ENCODE data around the gene NFIC.
"Not testable (repeated sequence)": the region's sequence is repeated elsewhere in the genome, so short reads cannot be mapped to it uniquely, and the experiment has no call there.

Gene NFIC

DNA sequence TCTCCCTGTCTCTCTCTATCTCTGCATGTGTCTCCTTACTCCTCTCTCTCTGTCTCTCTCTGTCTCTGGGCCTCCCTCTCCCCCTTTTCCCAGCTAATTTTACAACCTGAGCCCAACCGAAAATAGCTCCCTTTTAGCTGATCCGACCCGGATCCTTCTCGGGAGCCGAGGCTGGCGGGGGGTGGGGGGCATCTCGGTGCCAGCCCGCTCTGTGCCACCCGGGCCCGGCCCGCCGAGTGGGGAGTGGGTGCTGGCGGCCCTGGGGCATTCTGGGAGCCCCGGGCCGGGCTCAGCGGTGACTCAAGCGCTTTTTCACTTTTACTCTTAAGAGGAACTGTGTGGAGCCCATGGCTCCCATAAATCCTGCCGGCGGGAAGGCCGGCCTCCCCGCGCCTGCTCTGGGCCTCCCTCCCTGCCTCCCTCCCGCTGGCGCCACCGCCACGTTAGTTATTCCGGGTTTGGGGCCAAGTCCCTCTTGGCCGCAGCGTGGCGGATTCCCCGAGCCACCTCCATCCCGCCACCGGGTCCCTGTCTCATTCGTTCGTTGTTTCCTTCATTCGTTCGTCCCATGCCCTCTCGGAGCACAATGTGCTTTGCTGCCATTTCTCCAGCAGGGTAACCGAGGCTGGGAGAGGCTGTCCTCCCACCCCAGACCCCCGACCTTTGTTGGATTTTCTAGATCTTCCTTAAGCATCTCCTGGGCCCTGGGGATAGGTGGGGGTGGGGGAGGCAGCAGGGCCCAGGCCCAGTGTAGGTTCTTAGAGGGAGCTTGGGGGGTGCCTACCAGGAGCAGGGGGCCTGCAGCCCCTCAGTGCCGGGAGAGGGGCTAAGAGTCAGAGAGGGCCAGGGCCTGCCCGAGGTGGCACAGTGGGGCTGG, 3.2 kb downstream of the NFIC start:
- Histone ChIP-seq H3K27ac (ENCODE audit: low read depth, low read length) (peak overlapping the region; percentile 100), H3K4me3 (ENCODE audit: low read depth in 1 of 2, low read length in 2 of 2) (peak overlapping the region; percentile 43 to 85), H3K36me3 (ENCODE audit: insufficient read depth, low read length) (peaks cover 5% of the 10 kb centered on the region), H3K9me3 (ENCODE audit: low read length) (no peaks in the 10 kb centered on the region), H3K4me1 (ENCODE audit: insufficient read depth, low read length) (peaks cover 73% of the 10 kb centered on the region), H3K9ac (ENCODE audit: low read length) (peak overlapping the region; percentile 100), H3K27me3 (ENCODE audit: control insufficient read depth in 1 of 2, insufficient read depth in 2 of 2, low read length in 2 of 2) (no peaks in the 10 kb centered on the region)

DNA sequence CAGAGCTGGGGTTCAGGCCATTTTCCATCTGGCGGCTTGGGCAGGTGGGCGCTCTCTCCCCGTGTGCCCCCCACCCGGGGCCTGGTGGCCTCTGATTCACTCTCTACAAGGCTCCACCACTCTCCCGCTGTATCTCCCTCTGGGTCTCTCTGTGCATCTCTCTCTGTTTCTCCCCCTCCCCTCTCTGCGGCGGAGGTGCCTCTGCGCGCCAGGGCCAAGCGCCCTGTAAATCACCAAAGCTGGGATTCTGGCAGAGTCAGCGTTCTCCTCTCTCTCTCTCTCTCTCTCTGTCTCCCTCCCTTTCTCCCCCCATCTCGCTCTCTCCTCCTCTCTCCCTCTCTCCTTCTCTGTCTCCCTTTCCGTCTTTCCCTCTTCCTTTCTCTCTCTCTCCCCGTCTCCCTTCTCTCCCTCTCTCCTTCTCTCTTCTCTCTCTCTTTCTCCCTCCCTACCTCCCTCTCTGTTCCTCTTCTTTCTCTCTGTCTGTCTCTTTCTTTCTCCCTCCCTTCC, 3.9 kb downstream of the NFIC start:
- H3K4me1 ChIP-seq (ENCODE audit: insufficient read depth, low read length), result peaks cover 73% of the 10 kb centered on the region
- no peaks in the 10 kb centered on the region for H3K27me3 ChIP-seq (ENCODE audit: control insufficient read depth in 1 of 2, insufficient read depth in 2 of 2, low read length in 2 of 2)
- H3K9ac ChIP-seq (ENCODE audit: low read length), result peak overlapping the region; percentile 80

DNA sequence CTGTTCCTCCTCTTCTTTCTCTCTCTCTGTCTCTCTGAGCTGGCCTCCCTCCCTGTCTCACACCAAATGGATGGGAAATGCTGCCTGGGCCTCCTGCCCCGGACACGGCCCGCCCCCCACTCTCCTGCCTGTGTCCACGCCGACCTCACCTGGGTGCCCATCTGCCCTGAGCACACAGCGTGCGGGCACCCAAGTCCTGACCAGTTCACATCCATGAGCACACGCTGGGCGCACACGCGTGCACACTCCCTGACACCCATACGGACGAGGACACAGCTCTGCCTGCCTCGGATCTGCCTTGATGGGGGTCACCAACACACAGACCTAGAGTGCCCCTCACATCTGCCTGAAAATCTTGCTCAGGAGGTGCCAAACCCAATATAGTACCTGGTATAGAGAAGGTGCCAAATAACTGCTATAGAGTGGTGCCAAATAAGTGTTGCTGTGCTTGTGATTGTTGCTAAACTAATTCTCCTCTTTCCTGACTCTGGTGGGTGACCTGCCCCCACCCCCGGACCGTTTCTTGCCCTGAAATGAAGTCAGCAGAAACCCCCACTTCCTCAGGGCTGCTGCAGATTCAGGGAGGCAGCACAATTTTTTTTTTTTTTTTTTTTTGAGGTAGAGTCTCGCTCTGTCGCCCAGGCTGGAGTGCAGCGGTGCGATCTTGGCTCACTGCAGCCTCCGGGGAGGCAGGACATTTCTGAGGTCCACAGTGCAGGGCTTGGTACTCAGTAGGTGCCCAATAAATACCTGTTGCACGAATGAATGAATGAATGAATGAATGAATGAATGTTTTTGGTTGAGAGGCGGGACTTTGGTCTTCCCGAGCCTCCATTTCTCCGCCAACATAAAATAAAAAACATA, 4.6 kb downstream of the NFIC start:
- no peaks in the 10 kb centered on the region for H3K27me3 ChIP-seq (ENCODE audit: control insufficient read depth in 1 of 2, insufficient read depth in 2 of 2, low read length in 2 of 2)
- peaks cover 5% of the 10 kb centered on the region for H3K36me3 ChIP-seq (ENCODE audit: insufficient read depth, low read length)
- peak overlapping the region; percentile 100 for H3K27ac ChIP-seq (ENCODE audit: low read depth, low read length)
- peak overlapping the region; percentile 42 to 85 for H3K4me3 ChIP-seq (ENCODE audit: low read depth in 1 of 2, low read length in 2 of 2)
- H3K9ac ChIP-seq (ENCODE audit: low read length), result peak overlapping the region; percentile 80
- H3K9me3 ChIP-seq (ENCODE audit: low read length), result no peaks in the 10 kb centered on the region
- H3K4me1 ChIP-seq (ENCODE audit: insufficient read depth, low read length), result peaks cover 75% of the 10 kb centered on the region

More for the DNA sequence above, 3.9 kb downstream of the NFIC start:
- Histone ChIP-seq H3K4me3 (ENCODE audit: low read depth in 1 of 2, low read length in 2 of 2) (peak overlapping the region; percentile 42 to 85), H3K27ac (ENCODE audit: low read depth, low read length) (peak overlapping the region; percentile 100), H3K9me3 (ENCODE audit: low read length) (no peaks in the 10 kb centered on the region), H3K36me3 (ENCODE audit: insufficient read depth, low read length) (peaks cover 5% of the 10 kb centered on the region)

DNA sequence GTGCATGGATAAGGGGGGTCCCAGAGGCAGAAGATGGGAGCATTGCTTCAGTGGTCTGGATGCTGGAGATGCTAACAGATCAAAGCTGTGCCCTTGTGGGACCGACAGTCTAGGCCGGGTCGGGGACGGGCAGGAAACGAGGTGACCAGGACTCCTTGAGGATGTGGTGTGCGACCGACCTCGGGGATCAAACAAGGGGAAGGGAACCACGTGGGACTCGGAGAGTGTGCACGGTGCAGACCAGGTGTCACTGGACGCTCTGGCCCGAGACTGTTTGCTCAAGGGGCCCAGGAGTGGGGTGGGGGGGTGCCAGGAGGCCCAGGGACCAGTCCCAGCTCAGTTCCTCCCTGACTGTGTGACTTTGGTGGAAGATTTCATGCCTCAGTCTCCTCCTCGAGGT, 6.0 kb downstream of the NFIC start:
- Histone ChIP-seq H3K36me3 (ENCODE audit: insufficient read depth, low read length) (peaks cover 5% of the 10 kb centered on the region), H3K9me3 (ENCODE audit: low read length) (no peaks in the 10 kb centered on the region), H3K27me3 (ENCODE audit: control insufficient read depth in 1 of 2, insufficient read depth in 2 of 2, low read length in 2 of 2) (no peaks in the 10 kb centered on the region), H3K4me3 (ENCODE audit: low read depth in 1 of 2, low read length in 2 of 2) (no peak overlapping the region), H3K4me1 (ENCODE audit: insufficient read depth, low read length) (peaks cover 78% of the 10 kb centered on the region), H3K9ac (ENCODE audit: low read length) (no peak overlapping the region), H3K27ac (ENCODE audit: low read depth, low read length) (no peak overlapping the region)

DNA sequence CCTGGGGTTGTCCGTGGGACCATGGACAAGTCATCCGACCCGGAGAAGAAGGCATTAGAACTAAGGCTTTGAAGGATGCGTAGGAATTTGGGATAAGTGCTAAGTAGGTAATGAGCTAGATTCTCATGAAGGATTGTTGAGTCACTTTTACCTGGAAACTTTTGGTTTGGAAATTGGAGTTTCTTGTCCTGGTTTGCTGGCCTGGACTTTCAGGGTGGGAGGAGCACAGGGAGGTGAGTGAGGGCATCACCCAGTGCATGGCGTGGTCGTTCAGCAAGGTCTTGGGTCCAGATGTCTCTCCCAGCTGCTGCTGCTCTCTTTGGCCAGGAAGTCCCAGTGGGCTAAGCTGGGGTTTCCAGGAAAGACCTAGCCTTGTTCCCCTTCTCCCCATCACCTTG, 7.6 kb downstream of the NFIC start:
- Histone ChIP-seq H3K36me3 (ENCODE audit: insufficient read depth, low read length) (peaks cover 5% of the 10 kb centered on the region), H3K27me3 (ENCODE audit: control insufficient read depth in 1 of 2, insufficient read depth in 2 of 2, low read length in 2 of 2) (no peaks in the 10 kb centered on the region), H3K4me3 (ENCODE audit: low read depth in 1 of 2, low read length in 2 of 2) (no peak overlapping the region), H3K9ac (ENCODE audit: low read length) (no peak overlapping the region), H3K4me1 (ENCODE audit: insufficient read depth, low read length) (peaks cover 70% of the 10 kb centered on the region), H3K9me3 (ENCODE audit: low read length) (no peaks in the 10 kb centered on the region), H3K27ac (ENCODE audit: low read depth, low read length) (peak overlapping the region; percentile 81)

DNA sequence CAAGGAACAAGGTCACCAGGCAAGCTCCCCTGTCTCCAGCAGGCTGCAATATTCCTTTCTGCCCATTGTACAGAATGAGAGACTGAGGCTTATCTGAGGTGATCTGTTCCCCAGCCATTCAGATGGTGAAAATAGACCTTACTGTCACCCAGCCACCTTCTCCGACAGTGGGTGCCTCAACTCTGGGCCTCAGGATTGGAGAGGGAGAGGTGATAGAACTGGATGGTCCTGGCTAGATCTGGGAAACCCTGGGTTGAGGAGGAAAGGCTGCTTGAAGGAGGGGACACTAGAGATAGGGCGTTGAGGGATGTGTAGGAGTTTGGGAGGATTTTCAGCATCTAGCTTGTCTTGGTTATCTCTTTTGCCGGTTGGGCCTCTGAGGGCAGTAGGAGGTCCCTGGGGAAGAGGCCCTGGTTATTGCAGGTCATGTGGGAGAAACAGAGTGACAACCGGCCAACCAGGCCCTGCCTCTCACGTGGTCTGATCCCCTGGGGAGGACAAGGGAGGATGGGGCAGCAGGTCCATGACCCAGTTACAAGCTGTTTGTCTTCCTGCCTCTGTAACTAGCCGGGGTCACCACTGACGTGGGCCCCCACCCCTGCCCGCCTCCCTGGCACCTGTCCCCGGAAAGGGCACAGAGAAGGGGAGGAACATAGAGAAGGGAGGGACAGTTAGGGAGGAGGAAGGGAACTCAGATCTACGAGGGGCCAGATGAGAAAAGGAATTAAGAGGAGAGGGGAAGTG, 8.2 kb downstream of the NFIC start:
- peaks cover 67% of the 10 kb centered on the region for H3K4me1 ChIP-seq (ENCODE audit: insufficient read depth, low read length)
- H3K4me3 ChIP-seq (ENCODE audit: low read depth in 1 of 2, low read length in 2 of 2), result peak overlapping the region in 1 of 2 donors; percentile 21
- H3K9me3 ChIP-seq (ENCODE audit: low read length), result no peaks in the 10 kb centered on the region
- H3K36me3 ChIP-seq (ENCODE audit: insufficient read depth, low read length), result peaks cover 5% of the 10 kb centered on the region
- H3K27ac ChIP-seq (ENCODE audit: low read depth, low read length), result peak overlapping the region; percentile 81
- no peaks in the 10 kb centered on the region for H3K27me3 ChIP-seq (ENCODE audit: control insufficient read depth in 1 of 2, insufficient read depth in 2 of 2, low read length in 2 of 2)
- H3K9ac ChIP-seq (ENCODE audit: low read length), result peak overlapping the region; percentile 46

DNA sequence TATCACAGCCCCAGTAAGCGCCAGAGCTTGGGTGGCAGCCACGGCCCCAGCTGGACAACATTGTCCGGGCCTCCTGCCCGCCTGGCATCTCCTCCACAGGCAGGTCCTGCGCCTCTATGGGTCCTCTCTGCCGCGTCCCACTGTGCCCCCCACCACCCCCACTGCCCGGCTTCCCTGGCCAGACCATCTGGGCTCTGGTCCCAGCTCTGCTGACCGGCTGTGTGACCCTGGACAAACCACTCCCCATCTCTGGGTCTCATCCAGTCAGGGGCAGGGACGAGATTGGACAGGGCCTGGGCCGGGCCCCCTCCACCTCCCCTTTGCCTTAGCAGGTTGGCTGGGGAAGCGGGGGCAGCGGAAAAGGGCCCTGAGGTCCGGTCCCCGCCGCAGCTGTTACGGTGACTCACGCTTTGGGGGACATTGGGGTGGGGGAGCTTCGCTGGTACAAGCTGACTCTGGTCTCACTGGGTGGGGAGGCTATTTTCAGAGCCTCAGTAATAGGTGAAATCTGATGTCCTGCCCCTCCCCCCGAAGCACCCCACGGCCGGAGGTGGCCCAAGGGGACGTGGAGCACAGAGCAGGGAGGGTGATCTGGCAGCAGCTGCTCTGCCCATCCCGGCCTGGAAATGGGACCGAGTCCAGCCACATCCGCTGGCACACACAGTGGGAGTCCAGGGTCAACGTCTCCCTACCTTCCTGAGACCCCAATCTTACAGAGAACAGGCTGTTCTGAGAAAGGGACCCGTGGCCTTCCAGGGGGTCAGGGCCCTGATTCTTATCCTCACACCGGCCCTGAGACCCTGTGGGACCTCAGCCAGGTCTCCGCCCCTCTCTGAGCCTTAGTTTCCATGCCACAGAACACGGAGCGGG, 9.1 kb downstream of the NFIC start:
- Histone ChIP-seq H3K9ac (ENCODE audit: low read length) (peak overlapping the region; percentile 46), H3K9me3 (ENCODE audit: low read length) (no peaks in the 10 kb centered on the region), H3K4me1 (ENCODE audit: insufficient read depth, low read length) (peaks cover 60% of the 10 kb centered on the region), H3K27ac (ENCODE audit: low read depth, low read length) (peak overlapping the region; percentile 81), H3K27me3 (ENCODE audit: control insufficient read depth in 1 of 2, insufficient read depth in 2 of 2, low read length in 2 of 2) (no peaks in the 10 kb centered on the region), H3K4me3 (ENCODE audit: low read depth in 1 of 2, low read length in 2 of 2) (peak overlapping the region in 1 of 2 donors; percentile 41), H3K36me3 (ENCODE audit: insufficient read depth, low read length) (peaks cover 5% of the 10 kb centered on the region)

DNA sequence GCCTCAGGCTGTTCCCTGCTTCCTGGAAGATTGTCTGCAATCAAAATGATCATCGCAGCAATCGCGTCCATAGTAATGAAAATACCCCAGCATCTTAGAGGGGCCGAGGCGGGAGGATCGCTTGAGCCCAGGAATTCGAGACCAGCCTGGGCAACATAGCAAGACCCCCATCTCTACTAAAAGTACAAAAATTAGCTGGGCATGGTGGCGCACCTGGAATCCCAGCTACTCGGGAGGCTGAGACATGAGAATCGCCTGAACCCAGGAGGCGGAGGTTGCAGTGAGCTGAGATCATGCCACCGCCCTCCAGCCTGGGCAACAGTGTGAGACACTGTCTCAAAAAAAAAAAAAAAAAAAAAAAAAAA, 9.7 kb downstream of the NFIC start:
- Histone ChIP-seq H3K27ac (ENCODE audit: low read depth, low read length) (peak overlapping the region; percentile 81), H3K4me3 (ENCODE audit: low read depth in 1 of 2, low read length in 2 of 2) (peak overlapping the region in 1 of 2 donors; percentile 41), H3K4me1 (ENCODE audit: insufficient read depth, low read length) (peaks cover 60% of the 10 kb centered on the region), H3K9ac (ENCODE audit: low read length) (peak overlapping the region; percentile 46)
- H3K36me3 ChIP-seq (ENCODE audit: insufficient read depth, low read length); H3K9me3 ChIP-seq (ENCODE audit: low read length); H3K27me3 ChIP-seq (ENCODE audit: control insufficient read depth in 1 of 2, insufficient read depth in 2 of 2, low read length in 2 of 2): not testable (repeated sequence)

DNA sequence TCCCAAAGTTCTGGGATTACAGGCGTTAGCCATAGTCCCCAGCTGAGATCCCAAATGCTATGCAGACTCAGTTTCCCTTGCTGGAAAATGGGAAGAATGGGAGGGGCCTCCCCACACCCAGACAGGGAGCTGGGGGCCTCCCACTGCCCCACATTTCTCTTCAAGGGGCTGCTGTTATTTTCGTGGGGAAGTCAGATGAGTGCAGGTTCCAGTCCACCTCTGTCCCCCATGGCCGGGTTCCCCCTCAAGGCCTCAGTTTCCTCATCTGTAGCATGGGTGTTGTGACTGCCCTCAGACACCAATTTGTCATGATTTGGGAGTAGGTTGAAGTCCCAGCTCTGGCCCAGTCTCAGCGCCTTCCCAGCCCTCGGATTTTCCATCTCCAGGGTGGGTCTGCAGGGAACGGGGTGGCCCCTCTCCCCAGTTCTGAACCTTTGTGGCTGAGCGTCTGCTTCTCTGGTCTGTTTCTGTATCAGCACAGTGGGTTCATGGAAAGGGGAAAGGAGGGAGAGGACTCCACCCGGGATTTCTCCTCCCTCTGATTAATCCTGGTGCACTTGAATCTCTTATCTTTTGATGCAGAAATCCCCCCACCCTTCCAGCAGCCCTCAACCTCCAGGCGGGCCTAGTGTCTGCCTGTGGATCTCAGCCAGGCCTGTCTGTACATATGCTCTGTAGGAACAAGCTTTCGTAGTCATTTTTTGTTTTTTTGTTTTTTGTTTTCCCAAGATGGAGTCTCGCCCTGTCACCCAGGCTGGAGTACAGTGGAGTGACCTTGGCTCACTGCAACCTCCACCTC, 12.2 kb downstream of the NFIC start:
- no peaks in the 10 kb centered on the region for H3K27me3 ChIP-seq (ENCODE audit: control insufficient read depth in 1 of 2, insufficient read depth in 2 of 2, low read length in 2 of 2)
- H3K4me3 ChIP-seq (ENCODE audit: low read depth in 1 of 2, low read length in 2 of 2), result no peak overlapping the region
- H3K9ac ChIP-seq (ENCODE audit: low read length), result no peak overlapping the region
- H3K4me1 ChIP-seq (ENCODE audit: insufficient read depth, low read length), result peaks cover 66% of the 10 kb centered on the region
- H3K36me3 ChIP-seq (ENCODE audit: insufficient read depth, low read length), result peaks cover 10% of the 10 kb centered on the region
- no peak overlapping the region for H3K27ac ChIP-seq (ENCODE audit: low read depth, low read length)
- H3K9me3 ChIP-seq (ENCODE audit: low read length), result no peaks in the 10 kb centered on the region

DNA sequence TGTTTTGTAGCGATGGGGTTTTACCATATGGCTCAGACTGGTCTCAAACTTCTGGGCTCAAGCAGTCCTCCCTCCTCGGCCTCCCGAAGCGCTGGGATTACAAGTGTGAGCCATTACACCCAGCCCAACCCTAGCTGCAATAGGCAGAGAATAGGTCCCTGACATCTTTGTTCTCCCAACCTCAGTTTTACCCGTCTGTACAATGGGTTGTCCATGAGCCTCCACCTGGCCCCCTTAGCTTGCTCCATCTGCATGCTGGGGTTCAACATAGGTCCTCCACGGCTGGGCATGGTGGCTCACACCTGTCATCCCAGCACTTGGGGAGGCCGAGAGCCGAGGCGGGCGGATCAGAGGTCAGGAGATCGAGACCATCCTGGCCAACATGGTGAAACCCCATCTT, 14.4 kb downstream of the NFIC start:
- Histone ChIP-seq H3K9me3 (ENCODE audit: low read length) (no peaks in the 10 kb centered on the region), H3K9ac (ENCODE audit: low read length) (no peak overlapping the region), H3K36me3 (ENCODE audit: insufficient read depth, low read length) (peaks cover 6% of the 10 kb centered on the region), H3K27me3 (ENCODE audit: control insufficient read depth in 1 of 2, insufficient read depth in 2 of 2, low read length in 2 of 2) (no peaks in the 10 kb centered on the region), H3K4me3 (ENCODE audit: low read depth in 1 of 2, low read length in 2 of 2) (no peak overlapping the region), H3K4me1 (ENCODE audit: insufficient read depth, low read length) (peaks cover 64% of the 10 kb centered on the region), H3K27ac (ENCODE audit: low read depth, low read length) (no peak overlapping the region)
